RPMI7951 (cell line): ENCODE data around the gene TM7SF2. TPM values are rescaled to one million over a fixed set of nuclear protein-coding genes. Genes with fewer than 3 reads are reported as not detected.

Experiments
- DNase-seq: peaks from one replicate; pipeline ENCODE4 v3.0.0-alpha.2; 2012; ENCODE audit warnings: low read depth
- total RNA-seq: library from RNA; depleted of rRNA; stranded (reverse); fragments of >200 nt; shearing (Covaris generic); gene quantifications from 2 replicates; pipeline ENCODE4 v1.2.3, GENCODE V29; 2014; rRNA removed

TM7SF2 gene
- total RNA-seq = 5.0 and 6.0 TPM in 2 replicates

- peak; percentile 88 for DNase-seq
Measured at GRCh38 chr11:65111744-65112545, at the start of gene TM7SF2. Gene TM7SF2, plus strand, starts transcription at chr11:65111872. Its CDS starts 144 bp downstream, at chr11:65112016.

- DNase-seq = no peak
Measured at GRCh38 chr11:65063532-65063931, 48.1 kb upstream of the TM7SF2 start.

- DNase-seq = no peak
Measured at GRCh38 chr11:65064847-65065240, 46.8 kb upstream of the TM7SF2 start.

GRCh38 chr11:65065851-65066250 is 45.8 kb upstream of the TM7SF2 start:
- no peak for DNase-seq

GRCh38 chr11:65066315-65066714 is 45.4 kb upstream of the TM7SF2 start:
- no peak for DNase-seq

GRCh38 chr11:65066805-65067291 is 44.8 kb upstream of the TM7SF2 start:
- no peak for DNase-seq

- no peak for DNase-seq
Measured at GRCh38 chr11:65067446-65067845, 44.2 kb upstream of the TM7SF2 start.

GRCh38 chr11:65069217-65069616 is 42.5 kb upstream of the TM7SF2 start:
- DNase-seq = no peak

- no peak for DNase-seq
Measured at GRCh38 chr11:65071907-65072630, 39.6 kb upstream of the TM7SF2 start.

- DNase-seq = no peak
Measured at GRCh38 chr11:65072631-65072966, 39.1 kb upstream of the TM7SF2 start.

GRCh38 chr11:65077451-65077850 is 34.2 kb upstream of the TM7SF2 start:
- no peak for DNase-seq

GRCh38 chr11:65078151-65078550 is 33.5 kb upstream of the TM7SF2 start:
- peak; percentile 32 for DNase-seq

GRCh38 chr11:65078786-65079342 is 32.8 kb upstream of the TM7SF2 start:
- DNase-seq = no peak

- no peak for DNase-seq
Measured at GRCh38 chr11:65083134-65083833, 28.4 kb upstream of the TM7SF2 start.

- DNase-seq = peak; percentile 94
Measured at GRCh38 chr11:65083834-65084597, 27.7 kb upstream of the TM7SF2 start, which contains the start of the genes CDCA5 and ZFPL1. Gene CDCA5, minus strand, starts transcription at chr11:65084040. Its CDS starts 62 bp downstream, at chr11:65083978. Gene ZFPL1, plus strand, starts transcription at chr11:65084222. Its CDS starts 477 bp downstream, at chr11:65084699.

GRCh38 chr11:65084598-65085375 is 26.9 kb upstream of the TM7SF2 start:
- DNase-seq = no peak

- DNase-seq = no peak
Measured at GRCh38 chr11:65085446-65085845, 26.2 kb upstream of the TM7SF2 start.

- no peak for DNase-seq
Measured at GRCh38 chr11:65086809-65087208, 24.9 kb upstream of the TM7SF2 start.

GRCh38 chr11:65087216-65087615 is 24.5 kb upstream of the TM7SF2 start:
- DNase-seq = no peak

- DNase-seq = no peak
Measured at GRCh38 chr11:65087827-65088226, 23.8 kb upstream of the TM7SF2 start.
